ENCODE measurements around the gene LRRC10B. TPM values are rescaled to one million over a fixed set of nuclear protein-coding genes. Genes with fewer than 3 reads are reported as not detected.

The LRRC10B gene
- total RNA-seq, 2 experiments from 2014 or later, result not detected

- no peak overlapping the region for H3K4me3 Mint-ChIP-seq
- H3K9me3 Mint-ChIP-seq, result no peaks in the 10 kb centered on the region
- H3K4me1 Mint-ChIP-seq (ENCODE audit: low read depth), result no peaks in the 10 kb centered on the region
- no peaks in the 10 kb centered on the region for H3K36me3 Mint-ChIP-seq (ENCODE audit: low read depth)
- DNase-seq, result no peak
- H3K27ac Mint-ChIP-seq, result no peak overlapping the region
- no peak for TF ChIP-seq CTCF (IDR thresholded peaks at IDR 0.05)
- peaks cover 13% of the 10 kb centered on the region for H3K27me3 Mint-ChIP-seq
- ATAC-seq, result no peak
- intact Hi-C loops (cut with micrococcal nuclease), result loop anchor here (10.0 kb wide), 1 partner anchor 99 kb away; no protein-coding TSS in a partner anchor
- ChIA-PET POLR2A (no interaction called here), CTCF (no interaction called here)
Measured at GRCh38 chr11:61535998-61536675, 27.6 kb downstream of the LRRC10B start.

- intact Hi-C loops (cut with micrococcal nuclease), result loop anchor here (10.0 kb wide), 1 partner anchor 98 kb away; no protein-coding TSS in a partner anchor
- no peak for TF ChIP-seq CTCF (IDR thresholded peaks at IDR 0.05)
- H3K27me3 Mint-ChIP-seq, result peaks cover 17% of the 10 kb centered on the region
- ATAC-seq (no peak), DNase-seq (no peak)
- H3K27ac Mint-ChIP-seq, result no peak overlapping the region
- no peak overlapping the region for H3K4me3 Mint-ChIP-seq
- H3K36me3 Mint-ChIP-seq (ENCODE audit: low read depth), result no peaks in the 10 kb centered on the region
- CTCF ChIA-PET, result no interaction called here
- no peaks in the 10 kb centered on the region for H3K4me1 Mint-ChIP-seq (ENCODE audit: low read depth)
- no peaks in the 10 kb centered on the region for H3K9me3 Mint-ChIP-seq
- POLR2A ChIA-PET, result no interaction called here
Measured at GRCh38 chr11:61536676-61537270, 28.2 kb downstream of the LRRC10B start.

- no peak for TF ChIP-seq CTCF (IDR thresholded peaks at IDR 0.05)
- DNase-seq, result no peak
- H3K9me3 Mint-ChIP-seq, result no peaks in the 10 kb centered on the region
- H3K36me3 Mint-ChIP-seq (ENCODE audit: low read depth), result no peaks in the 10 kb centered on the region
- no peaks in the 10 kb centered on the region for H3K4me1 Mint-ChIP-seq (ENCODE audit: low read depth)
- POLR2A ChIA-PET, result no interaction called here
- no peak overlapping the region for H3K27ac Mint-ChIP-seq
- no peak for ATAC-seq
- intact Hi-C loops (cut with micrococcal nuclease), result loop anchor here (10.0 kb wide), 1 partner anchor 97 kb away; no protein-coding TSS in a partner anchor
- peaks cover 18% of the 10 kb centered on the region for H3K27me3 Mint-ChIP-seq
- no peak overlapping the region for H3K4me3 Mint-ChIP-seq
- CTCF ChIA-PET, result no interaction called here
Measured at GRCh38 chr11:61537326-61537725, 28.8 kb downstream of the LRRC10B start.

- DNase-seq, result no peak
- Mint-ChIP-seq H3K27me3 (peaks cover 18% of the 10 kb centered on the region), H3K4me1 (ENCODE audit: low read depth) (no peaks in the 10 kb centered on the region), H3K27ac (no peak overlapping the region), H3K9me3 (no peaks in the 10 kb centered on the region), H3K4me3 (no peak overlapping the region), H3K36me3 (ENCODE audit: low read depth) (no peaks in the 10 kb centered on the region)
- CTCF ChIA-PET, result no interaction called here
- no peak for ATAC-seq
- TF ChIP-seq CTCF (IDR thresholded peaks at IDR 0.05), result no peak
- intact Hi-C loops (cut with micrococcal nuclease), result loop anchor here (10.0 kb wide), 1 partner anchor 96 kb away; no protein-coding TSS in a partner anchor
- POLR2A ChIA-PET, result no interaction called here
Measured at GRCh38 chr11:61538636-61538961, 30.1 kb downstream of the LRRC10B start.

- no peak overlapping the region for H3K27ac Mint-ChIP-seq
- H3K9me3 Mint-ChIP-seq, result no peaks in the 10 kb centered on the region
- no peak for ATAC-seq
- POLR2A ChIA-PET, result no interaction called here
- no peak for DNase-seq
- CTCF ChIA-PET, result interaction anchor here (0.9 to 1.8 kb wide), 2 partner anchors 22 to 99 kb away, joined by 3 to 6 read pairs; no protein-coding TSS in a partner anchor
- H3K36me3 Mint-ChIP-seq (ENCODE audit: low read depth), result no peaks in the 10 kb centered on the region
- no peak overlapping the region for H3K4me3 Mint-ChIP-seq
- no peaks in the 10 kb centered on the region for H3K4me1 Mint-ChIP-seq (ENCODE audit: low read depth)
- no peak for TF ChIP-seq CTCF (IDR thresholded peaks at IDR 0.05)
- H3K27me3 Mint-ChIP-seq, result peaks cover 15% of the 10 kb centered on the region
- intact Hi-C loops (cut with micrococcal nuclease), result loop anchor here (10.0 kb wide), 1 partner anchor 96 kb away; no protein-coding TSS in a partner anchor
Measured at GRCh38 chr11:61539006-61539405, 30.5 kb downstream of the LRRC10B start.

Data from activated CD8-positive, alpha-beta T cell treated with anti-CD3 and anti-CD28 coated beads for 36 hours (primary cell).